OCI-LY3 (cell line): ENCODE data around the gene SH3YL1.
A peak's percentile ranks its signal among the peaks of the same experiment; 100 is the strongest.

Experiments used
- H2AFZ ChIP-seq: fragments of 200-600, 300-600 bp; shearing (Covaris generic); 2 replicates; pipeline ENCODE4 v1.6.0; 2014; ENCODE audit warnings: antibody characterized with exemption, low read depth, low read length
- H3K27ac ChIP-seq: fragments of 200-600, 300-600 bp; sonication (generic); 2 replicates; pipeline ENCODE4 v1.5.1; 2014; ENCODE audit warnings: mild to moderate bottlenecking, low read length, moderate library complexity, mixed read lengths
- H3K27me3 ChIP-seq: fragments of 200-600, 300-600 bp; sonication (generic); 2 replicates; pipeline ENCODE4 v1.6.1; 2014; ENCODE audit warnings: low read depth, low read length, mixed read lengths
- H3K36me3 ChIP-seq: fragments of 200-600, 300-600 bp; sonication (generic); replicated peaks from 2 replicates; pipeline ENCODE3; 2014; ENCODE audit warnings: low read depth, low read length, mixed read lengths
- H3K4me1 ChIP-seq: fragments of 300-600, 200-600 bp; sonication (generic); 2 replicates; pipeline ENCODE4 v1.6.1; 2014; ENCODE audit warnings: low read length, mixed read lengths
- H3K4me2 ChIP-seq: fragments of 200-600, 300-600 bp; sonication (generic); 2 replicates; pipeline ENCODE4 v1.6.1; 2014; ENCODE audit warnings: low read length, mixed read lengths
- H3K4me3 ChIP-seq: fragments of 300-600, 200-600 bp; sonication (generic); 2 replicates; pipeline ENCODE4 v1.5.1; 2014; ENCODE audit warnings: antibody characterized with exemption, mild to moderate bottlenecking, low read length, moderate library complexity
- H3K79me2 ChIP-seq: fragments of 300-600, 200-600 bp; shearing (Covaris generic); 2 replicates; pipeline ENCODE4 v1.6.1; 2014; ENCODE audit warnings: mild to moderate bottlenecking, low read length, mixed read lengths
- H3K9ac ChIP-seq: fragments of 300-600, 200-600 bp; shearing (Covaris generic); 2 replicates; pipeline ENCODE4 v1.6.0; 2014; ENCODE audit warnings: mild to moderate bottlenecking, low read length, moderate library complexity
- H3K9me3 ChIP-seq: fragments of 200-600, 300-600 bp; shearing (Covaris generic); 2 replicates; pipeline ENCODE4 v1.6.1; 2014; ENCODE audit warnings: low read length, mixed read lengths; ENCODE audit not compliant: insufficient read depth
- H4K20me1 ChIP-seq: fragments of 200-600, 300-600 bp; sonication (generic); 2 replicates; pipeline ENCODE4 v1.6.1; 2016; ENCODE audit warnings: low read length, mixed read lengths; ENCODE audit not compliant: insufficient read depth
- EZH2phosphoT487 ChIP-seq: fragments of 200-600 bp; shearing (Covaris generic); IDR thresholded peaks from 2 replicates; pipeline ENCODE4 v1.6.1; 2018; ENCODE audit warnings: antibody characterized with exemption, mixed run types, low read depth
- TF ChIP-seq, protein P1 (sequence below): fragments of 200-600, 300-600 bp; sonication (generic); IDR thresholded peaks from 2 replicates; pipeline ENCODE4 v1.5.1; 2014; ENCODE audit warnings: antibody characterized with exemption, low read length, low read depth

Gene SH3YL1

DNA sequence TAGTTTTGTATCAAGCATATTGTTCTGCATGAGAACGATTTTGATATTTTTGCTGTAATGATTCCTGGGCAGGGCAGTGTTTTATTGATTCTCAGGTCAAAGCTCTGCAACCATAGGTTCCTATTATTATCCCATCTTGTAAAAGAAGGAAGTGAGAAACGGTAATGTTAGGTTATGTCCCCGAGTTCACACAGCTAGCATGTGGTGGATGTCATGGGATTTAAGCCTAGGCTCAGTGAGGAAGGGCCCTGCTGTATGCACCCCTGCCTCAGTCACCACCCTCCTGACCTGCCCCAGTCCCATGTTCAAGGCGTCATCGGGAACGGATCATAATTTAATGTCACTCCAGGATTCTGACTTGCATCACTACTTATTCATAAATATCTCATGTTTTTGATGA, 11.6 kb upstream of the SH3YL1 start:
- Histone ChIP-seq H3K4me1 (peaks cover 14% of the 10 kb centered on the region), H3K4me2 (0 out of 2 replicates have a peak overlapping the region, but pooled peaks have one; percentile 2), H3K9me3 (no peaks in the 10 kb centered on the region), H4K20me1 (peaks cover 42% of the 10 kb centered on the region), H3K9ac (no peak overlapping the region), H3K36me3 (peaks cover 54% of the 10 kb centered on the region), H3K27ac (no peak overlapping the region), H3K27me3 (no peaks in the 10 kb centered on the region), H3K4me3 (no peak overlapping the region), H3K79me2 (peaks cover 62% of the 10 kb centered on the region), H2AFZ (no peak overlapping the region)
- TF ChIP-seq, protein P1, sequence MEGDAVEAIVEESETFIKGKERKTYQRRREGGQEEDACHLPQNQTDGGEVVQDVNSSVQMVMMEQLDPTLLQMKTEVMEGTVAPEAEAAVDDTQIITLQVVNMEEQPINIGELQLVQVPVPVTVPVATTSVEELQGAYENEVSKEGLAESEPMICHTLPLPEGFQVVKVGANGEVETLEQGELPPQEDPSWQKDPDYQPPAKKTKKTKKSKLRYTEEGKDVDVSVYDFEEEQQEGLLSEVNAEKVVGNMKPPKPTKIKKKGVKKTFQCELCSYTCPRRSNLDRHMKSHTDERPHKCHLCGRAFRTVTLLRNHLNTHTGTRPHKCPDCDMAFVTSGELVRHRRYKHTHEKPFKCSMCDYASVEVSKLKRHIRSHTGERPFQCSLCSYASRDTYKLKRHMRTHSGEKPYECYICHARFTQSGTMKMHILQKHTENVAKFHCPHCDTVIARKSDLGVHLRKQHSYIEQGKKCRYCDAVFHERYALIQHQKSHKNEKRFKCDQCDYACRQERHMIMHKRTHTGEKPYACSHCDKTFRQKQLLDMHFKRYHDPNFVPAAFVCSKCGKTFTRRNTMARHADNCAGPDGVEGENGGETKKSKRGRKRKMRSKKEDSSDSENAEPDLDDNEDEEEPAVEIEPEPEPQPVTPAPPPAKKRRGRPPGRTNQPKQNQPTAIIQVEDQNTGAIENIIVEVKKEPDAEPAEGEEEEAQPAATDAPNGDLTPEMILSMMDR, result no peak
- no peak for TF ChIP-seq EZH2phosphoT487

GRCh38 chr2:274503-274902, 10.7 kb upstream of the SH3YL1 start:
- peaks cover 45% of the 10 kb centered on the region for H3K36me3 ChIP-seq
- TF ChIP-seq, protein P1, result peak; percentile 22; the same call in 1 of the 2 replicates
- no peak for TF ChIP-seq EZH2phosphoT487
- no peaks in the 10 kb centered on the region for H3K9me3 ChIP-seq
- H3K4me2 ChIP-seq, result no peak overlapping the region
- peaks cover 72% of the 10 kb centered on the region for H3K79me2 ChIP-seq
- no peak overlapping the region for H3K27ac ChIP-seq
- H3K27me3 ChIP-seq, result no peaks in the 10 kb centered on the region
- no peak overlapping the region for H2AFZ ChIP-seq
- peaks cover 50% of the 10 kb centered on the region for H4K20me1 ChIP-seq
- H3K4me1 ChIP-seq, result peaks cover 15% of the 10 kb centered on the region
- no peak overlapping the region for H3K9ac ChIP-seq
- H3K4me3 ChIP-seq, result no peak overlapping the region

DNA sequence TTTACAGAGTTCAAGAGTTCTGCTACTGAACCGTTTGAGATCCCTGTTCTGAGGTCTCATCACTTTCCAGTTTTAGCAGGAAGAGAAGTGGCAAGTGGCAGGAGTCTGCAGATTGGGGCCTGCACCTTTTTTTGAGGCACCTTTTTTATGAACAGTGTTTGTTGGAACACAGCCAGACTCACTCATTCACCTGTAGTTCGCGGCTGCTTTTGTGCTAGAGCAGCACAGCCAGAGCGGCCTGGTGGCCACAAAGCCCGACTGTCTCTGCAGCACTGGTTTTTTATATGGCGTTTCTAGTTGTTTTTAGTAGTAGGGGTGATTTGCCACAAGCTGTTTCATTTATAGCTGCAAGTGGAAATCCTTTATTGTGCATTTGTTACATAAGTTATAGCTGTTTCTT, 9.5 kb upstream of the SH3YL1 start:
- H3K4me1 ChIP-seq, result peaks cover 27% of the 10 kb centered on the region
- no peak overlapping the region for H2AFZ ChIP-seq
- no peaks in the 10 kb centered on the region for H3K27me3 ChIP-seq
- H3K4me3 ChIP-seq, result no peak overlapping the region
- H3K36me3 ChIP-seq, result peaks cover 35% of the 10 kb centered on the region
- H3K4me2 ChIP-seq, result no peak overlapping the region
- TF ChIP-seq, protein P1, result no peak
- TF ChIP-seq EZH2phosphoT487, result no peak
- H3K9me3 ChIP-seq, result no peaks in the 10 kb centered on the region
- H3K79me2 ChIP-seq, result peaks cover 83% of the 10 kb centered on the region
- no peak overlapping the region for H3K9ac ChIP-seq
- H4K20me1 ChIP-seq, result peaks cover 61% of the 10 kb centered on the region
- no peak overlapping the region for H3K27ac ChIP-seq

GRCh38 chr2:271917-272316, 8.1 kb upstream of the SH3YL1 start:
- no peaks in the 10 kb centered on the region for H3K9me3 ChIP-seq
- no peaks in the 10 kb centered on the region for H3K27me3 ChIP-seq
- H4K20me1 ChIP-seq, result peaks cover 76% of the 10 kb centered on the region
- TF ChIP-seq, protein P1, result no peak
- TF ChIP-seq EZH2phosphoT487, result no peak
- H3K4me2 ChIP-seq, result no peak overlapping the region
- peaks cover 33% of the 10 kb centered on the region for H3K36me3 ChIP-seq
- no peak overlapping the region for H2AFZ ChIP-seq
- H3K4me1 ChIP-seq, result peaks cover 32% of the 10 kb centered on the region
- peaks cover 97% of the 10 kb centered on the region for H3K79me2 ChIP-seq
- no peak overlapping the region for H3K4me3 ChIP-seq
- H3K9ac ChIP-seq, result no peak overlapping the region
- H3K27ac ChIP-seq, result no peak overlapping the region
